ENCODE measurements around the gene TAB3. TPM values are rescaled to one million over a fixed set of nuclear protein-coding genes. Genes with fewer than 3 reads are reported as not detected.

Gene TAB3
- total RNA-seq, 1 donor from 2014 or later = 19.4 TPM

DNA sequence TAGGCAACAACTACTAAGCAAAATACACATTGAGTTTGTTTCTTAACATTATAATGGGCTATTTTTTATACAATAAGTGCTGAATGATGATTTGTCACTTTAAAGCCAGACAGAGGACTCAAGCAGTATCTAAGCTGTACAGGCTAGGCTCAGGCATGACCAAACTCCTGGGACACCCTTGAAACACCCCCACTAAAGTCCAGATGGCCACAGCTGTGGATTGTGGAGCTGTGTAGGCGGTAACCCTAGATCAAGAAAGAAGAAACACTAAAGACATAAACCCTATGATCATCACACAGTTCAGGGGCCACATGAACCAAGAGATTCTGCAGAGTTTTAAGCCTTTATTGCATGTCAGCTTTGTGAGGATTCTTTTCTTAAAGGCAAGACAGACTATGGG is 25.1 kb downstream of the TAB3 start:
- DNase-seq (ENCODE audit: low read depth) = no peak
- TF ChIP-seq, protein P1, sequence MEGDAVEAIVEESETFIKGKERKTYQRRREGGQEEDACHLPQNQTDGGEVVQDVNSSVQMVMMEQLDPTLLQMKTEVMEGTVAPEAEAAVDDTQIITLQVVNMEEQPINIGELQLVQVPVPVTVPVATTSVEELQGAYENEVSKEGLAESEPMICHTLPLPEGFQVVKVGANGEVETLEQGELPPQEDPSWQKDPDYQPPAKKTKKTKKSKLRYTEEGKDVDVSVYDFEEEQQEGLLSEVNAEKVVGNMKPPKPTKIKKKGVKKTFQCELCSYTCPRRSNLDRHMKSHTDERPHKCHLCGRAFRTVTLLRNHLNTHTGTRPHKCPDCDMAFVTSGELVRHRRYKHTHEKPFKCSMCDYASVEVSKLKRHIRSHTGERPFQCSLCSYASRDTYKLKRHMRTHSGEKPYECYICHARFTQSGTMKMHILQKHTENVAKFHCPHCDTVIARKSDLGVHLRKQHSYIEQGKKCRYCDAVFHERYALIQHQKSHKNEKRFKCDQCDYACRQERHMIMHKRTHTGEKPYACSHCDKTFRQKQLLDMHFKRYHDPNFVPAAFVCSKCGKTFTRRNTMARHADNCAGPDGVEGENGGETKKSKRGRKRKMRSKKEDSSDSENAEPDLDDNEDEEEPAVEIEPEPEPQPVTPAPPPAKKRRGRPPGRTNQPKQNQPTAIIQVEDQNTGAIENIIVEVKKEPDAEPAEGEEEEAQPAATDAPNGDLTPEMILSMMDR (conservative IDR thresholded peaks at IDR 0.05; ENCODE audit: low read depth, low read length) = no peak
- no peak overlapping the region for H3K4me3 ChIP-seq (ENCODE audit: low read depth, low read length)

DNA sequence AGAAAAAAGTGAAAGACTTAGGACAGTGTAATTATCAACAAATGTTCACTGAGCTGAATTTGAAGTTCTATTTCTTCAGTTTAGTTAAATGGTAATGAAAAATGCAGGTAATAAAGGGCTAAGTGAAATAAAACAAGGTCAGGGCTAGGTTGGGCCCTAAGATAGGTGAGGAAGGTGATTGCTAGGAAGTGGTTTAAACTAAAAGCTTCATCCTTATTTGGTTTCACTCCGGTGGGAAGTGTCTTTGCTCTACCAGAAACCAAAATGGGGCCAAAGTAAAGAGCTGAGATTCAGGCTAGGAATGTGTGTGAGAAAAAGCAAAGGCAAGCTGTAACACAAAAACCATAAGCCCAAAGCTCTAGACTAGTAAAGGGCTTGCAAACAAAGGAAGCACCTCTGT is 31.0 kb downstream of the TAB3 start:
- no peak overlapping the region for H3K4me3 ChIP-seq (ENCODE audit: low read depth, low read length)
- TF ChIP-seq, protein P1 (conservative IDR thresholded peaks at IDR 0.05; ENCODE audit: low read depth, low read length) = no peak
- DNase-seq (ENCODE audit: low read depth) = no peak

DNA sequence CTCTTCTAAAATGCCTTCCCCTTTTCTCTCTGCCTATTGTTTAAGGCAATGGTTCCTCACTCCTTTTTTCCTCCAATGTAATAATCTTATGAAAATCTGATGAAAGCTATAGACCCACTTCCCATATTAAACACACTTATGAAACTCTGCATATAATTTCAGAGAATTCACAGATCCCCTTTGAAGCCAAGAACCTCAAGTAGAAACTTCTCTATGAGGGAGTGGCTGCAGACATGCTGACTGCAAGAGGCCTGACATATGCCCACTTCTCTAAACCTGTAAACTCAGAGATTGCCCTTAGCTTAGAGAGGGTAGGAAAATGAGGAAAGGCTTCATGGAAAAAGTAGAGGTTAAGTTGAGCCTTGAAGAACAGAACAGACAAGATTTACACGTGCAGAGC is 37.6 kb downstream of the TAB3 start:
- TF ChIP-seq, protein P1 (conservative IDR thresholded peaks at IDR 0.05; ENCODE audit: low read depth, low read length) = no peak

DNA sequence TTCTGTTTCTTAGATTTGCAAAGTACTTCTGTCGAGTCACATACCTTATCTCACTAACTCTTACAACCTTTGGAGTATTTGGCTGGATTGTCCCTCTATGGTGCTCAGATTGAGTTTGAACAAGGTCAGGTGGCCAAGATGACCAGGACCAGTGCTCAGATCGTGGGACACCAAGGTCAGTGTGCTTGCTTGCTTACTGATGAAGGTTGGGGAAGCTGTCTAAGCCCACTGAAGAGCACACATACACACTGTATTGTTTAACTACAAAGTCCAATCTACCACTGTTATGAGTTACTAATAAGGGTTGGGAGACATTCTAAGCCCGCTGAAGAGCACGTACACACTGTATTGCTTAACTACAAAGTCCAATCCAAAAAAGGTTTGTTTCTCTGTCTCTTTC is 53.7 kb downstream of the TAB3 start:
- TF ChIP-seq, protein P1 (conservative IDR thresholded peaks at IDR 0.05; ENCODE audit: low read depth, low read length) = no peak
- no peak overlapping the region for H3K4me3 ChIP-seq (ENCODE audit: low read depth, low read length)
- no peak for DNase-seq (ENCODE audit: low read depth)

More for the DNA sequence above, 37.6 kb downstream of the TAB3 start:
- no peak for DNase-seq (ENCODE audit: low read depth)
- no peak overlapping the region for H3K4me3 ChIP-seq (ENCODE audit: low read depth, low read length)

DNA sequence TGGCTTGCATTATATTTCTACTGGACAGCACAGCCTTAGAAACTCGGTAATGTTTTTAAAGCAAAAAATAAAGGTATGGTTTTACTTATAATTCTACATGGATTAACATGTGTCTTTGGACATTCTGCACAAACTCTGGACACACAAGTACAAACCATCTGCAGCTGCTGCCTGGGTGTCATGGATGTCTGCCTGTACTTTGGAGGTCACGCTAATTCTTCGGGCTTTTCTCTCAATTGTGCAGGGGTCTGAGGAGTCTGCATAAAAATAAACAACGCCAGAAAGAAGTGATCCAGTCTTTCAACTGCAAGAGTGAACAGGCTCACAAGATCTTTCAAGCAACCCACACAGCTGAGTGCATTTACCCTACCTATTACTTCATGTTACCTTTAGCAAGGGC is 55.2 kb downstream of the TAB3 start:
- no peak overlapping the region for H3K4me3 ChIP-seq (ENCODE audit: low read depth, low read length)
- no peak for DNase-seq (ENCODE audit: low read depth)
- TF ChIP-seq, protein P1 (conservative IDR thresholded peaks at IDR 0.05; ENCODE audit: low read depth, low read length) = no peak

DNA sequence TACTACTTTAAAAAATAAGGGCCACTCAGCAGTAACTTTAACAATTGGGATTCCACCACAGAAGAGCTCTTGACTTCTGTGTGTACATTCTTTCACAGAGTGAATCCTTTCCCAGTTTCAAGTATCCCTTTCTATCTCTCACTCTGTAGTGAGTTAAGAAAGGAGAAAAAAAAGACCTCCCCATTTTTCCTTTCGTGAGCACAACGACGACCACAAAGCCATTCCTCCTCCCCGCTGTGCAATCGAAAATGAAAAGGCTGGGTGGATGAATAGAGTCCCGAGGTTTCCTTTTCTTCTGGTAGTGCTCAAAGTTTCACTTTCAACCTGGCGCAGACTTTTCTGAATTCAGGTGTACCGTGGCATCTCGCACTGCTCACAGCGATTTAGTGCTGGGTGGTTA is 58.0 kb downstream of the TAB3 start:
- no peak overlapping the region for H3K4me3 ChIP-seq (ENCODE audit: low read depth, low read length)
- TF ChIP-seq, protein P1 (conservative IDR thresholded peaks at IDR 0.05; ENCODE audit: low read depth, low read length) = no peak
- DNase-seq (ENCODE audit: low read depth) = no peak

DNA sequence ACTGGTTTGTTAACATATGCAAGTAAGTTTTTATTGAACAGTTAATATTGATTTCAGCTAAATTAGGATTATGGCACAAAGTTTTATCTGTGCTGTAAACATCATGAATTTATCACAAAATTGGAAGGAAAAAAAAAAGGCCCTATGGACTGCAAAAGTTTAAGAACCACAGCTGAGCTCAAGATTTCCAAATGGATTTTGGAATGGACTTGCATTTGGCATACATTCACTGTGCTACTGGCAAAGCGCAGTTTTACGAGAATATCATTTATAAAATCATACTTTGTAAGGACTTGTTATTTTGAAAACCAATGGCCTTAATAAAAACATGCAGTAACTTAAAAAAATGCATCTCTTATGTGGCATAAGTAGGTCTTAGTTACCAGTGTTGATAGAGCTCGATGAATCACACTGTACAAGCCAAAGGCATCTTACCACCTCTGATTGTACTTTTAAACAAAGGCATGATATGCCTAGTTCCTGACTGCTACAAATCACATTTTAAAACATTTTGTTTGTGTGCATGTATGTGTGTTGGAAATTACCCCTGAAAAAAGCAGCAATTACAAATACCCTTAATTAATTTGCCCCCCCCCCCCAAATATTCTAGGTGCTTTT is 58.6 kb downstream of the TAB3 start:
- no peak overlapping the region for H3K4me3 ChIP-seq (ENCODE audit: low read depth, low read length)
- TF ChIP-seq, protein P1 (conservative IDR thresholded peaks at IDR 0.05; ENCODE audit: low read depth, low read length) = no peak
- no peak for DNase-seq (ENCODE audit: low read depth)

Data from epithelial cell of proximal tubule (primary cell).